Choroid plexus epithelial cell (primary cell): ENCODE data around the gene ZMIZ1.

Experiments used
- DNase-seq: peaks from one replicate; pipeline ENCODE4 v3.0.0-alpha.2; 2010; ENCODE audit warnings: low read depth
- H3K4me3 ChIP-seq: 2 replicates; pipeline ENCODE4 v1.5.1; 2011; ENCODE audit warnings: low read depth, mild to moderate bottlenecking, control low read depth, low read length, moderate library complexity
- TF ChIP-seq, protein P1 (sequence below): conservative IDR thresholded peaks from 2 replicates; pipeline ENCODE4 v1.5.1; 2011; ENCODE audit warnings: low read depth, mild to moderate bottlenecking, control low read depth, inconsistent platforms, low read length, moderate library complexity

ZMIZ1 gene, protein sequence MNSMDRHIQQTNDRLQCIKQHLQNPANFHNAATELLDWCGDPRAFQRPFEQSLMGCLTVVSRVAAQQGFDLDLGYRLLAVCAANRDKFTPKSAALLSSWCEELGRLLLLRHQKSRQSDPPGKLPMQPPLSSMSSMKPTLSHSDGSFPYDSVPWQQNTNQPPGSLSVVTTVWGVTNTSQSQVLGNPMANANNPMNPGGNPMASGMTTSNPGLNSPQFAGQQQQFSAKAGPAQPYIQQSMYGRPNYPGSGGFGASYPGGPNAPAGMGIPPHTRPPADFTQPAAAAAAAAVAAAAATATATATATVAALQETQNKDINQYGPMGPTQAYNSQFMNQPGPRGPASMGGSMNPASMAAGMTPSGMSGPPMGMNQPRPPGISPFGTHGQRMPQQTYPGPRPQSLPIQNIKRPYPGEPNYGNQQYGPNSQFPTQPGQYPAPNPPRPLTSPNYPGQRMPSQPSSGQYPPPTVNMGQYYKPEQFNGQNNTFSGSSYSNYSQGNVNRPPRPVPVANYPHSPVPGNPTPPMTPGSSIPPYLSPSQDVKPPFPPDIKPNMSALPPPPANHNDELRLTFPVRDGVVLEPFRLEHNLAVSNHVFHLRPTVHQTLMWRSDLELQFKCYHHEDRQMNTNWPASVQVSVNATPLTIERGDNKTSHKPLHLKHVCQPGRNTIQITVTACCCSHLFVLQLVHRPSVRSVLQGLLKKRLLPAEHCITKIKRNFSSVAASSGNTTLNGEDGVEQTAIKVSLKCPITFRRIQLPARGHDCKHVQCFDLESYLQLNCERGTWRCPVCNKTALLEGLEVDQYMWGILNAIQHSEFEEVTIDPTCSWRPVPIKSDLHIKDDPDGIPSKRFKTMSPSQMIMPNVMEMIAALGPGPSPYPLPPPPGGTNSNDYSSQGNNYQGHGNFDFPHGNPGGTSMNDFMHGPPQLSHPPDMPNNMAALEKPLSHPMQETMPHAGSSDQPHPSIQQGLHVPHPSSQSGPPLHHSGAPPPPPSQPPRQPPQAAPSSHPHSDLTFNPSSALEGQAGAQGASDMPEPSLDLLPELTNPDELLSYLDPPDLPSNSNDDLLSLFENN

DNA sequence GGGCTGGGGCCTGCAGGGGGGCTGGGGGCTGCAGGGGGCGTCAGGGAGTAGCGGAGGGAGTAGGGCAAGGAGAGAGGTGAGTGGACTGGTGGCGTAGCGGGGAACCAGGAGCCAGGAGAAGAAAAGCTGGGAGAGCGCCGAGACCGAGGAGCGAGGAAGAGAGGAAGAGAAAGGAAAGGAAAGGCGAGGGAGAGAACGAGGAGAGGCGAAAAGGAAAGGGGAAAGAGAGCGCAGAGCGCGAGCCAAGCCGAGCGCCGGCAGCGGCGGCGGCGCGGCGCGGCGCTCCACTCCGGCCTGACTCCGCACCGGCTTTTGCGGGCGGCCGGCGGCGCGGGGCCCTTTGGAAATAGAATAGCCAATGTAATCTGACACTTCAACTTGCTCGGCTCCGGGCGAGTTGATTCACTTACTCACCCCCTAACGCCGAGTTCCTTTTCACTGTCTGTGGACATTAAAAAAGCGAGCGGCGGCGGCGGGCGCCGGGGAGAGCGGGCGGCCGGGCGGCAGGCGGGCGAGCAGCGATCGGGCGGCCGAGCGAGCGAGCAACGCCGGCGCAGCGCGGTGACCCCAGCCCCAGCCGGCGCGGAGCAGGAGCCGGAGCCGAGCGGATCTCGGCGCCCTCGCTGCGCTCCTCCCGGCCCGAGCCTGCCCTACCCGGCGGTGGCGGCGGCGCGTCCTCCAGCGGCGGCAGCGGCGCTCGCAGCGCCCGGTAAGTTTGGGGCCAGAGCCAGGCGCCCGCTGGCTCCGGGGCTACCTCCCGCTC is at the start of gene ZMIZ1:
Gene ZMIZ1, plus strand, starts transcription at position 405 of the 763 bp plus-strand sequence. CDS start 132,667 bp downstream, outside the sequence.
- TF ChIP-seq, protein P1, sequence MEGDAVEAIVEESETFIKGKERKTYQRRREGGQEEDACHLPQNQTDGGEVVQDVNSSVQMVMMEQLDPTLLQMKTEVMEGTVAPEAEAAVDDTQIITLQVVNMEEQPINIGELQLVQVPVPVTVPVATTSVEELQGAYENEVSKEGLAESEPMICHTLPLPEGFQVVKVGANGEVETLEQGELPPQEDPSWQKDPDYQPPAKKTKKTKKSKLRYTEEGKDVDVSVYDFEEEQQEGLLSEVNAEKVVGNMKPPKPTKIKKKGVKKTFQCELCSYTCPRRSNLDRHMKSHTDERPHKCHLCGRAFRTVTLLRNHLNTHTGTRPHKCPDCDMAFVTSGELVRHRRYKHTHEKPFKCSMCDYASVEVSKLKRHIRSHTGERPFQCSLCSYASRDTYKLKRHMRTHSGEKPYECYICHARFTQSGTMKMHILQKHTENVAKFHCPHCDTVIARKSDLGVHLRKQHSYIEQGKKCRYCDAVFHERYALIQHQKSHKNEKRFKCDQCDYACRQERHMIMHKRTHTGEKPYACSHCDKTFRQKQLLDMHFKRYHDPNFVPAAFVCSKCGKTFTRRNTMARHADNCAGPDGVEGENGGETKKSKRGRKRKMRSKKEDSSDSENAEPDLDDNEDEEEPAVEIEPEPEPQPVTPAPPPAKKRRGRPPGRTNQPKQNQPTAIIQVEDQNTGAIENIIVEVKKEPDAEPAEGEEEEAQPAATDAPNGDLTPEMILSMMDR: peak; percentile 16
- DNase-seq: peak; percentile 94
- peak within 1 kb of the TSS; percentile 91 for H3K4me3 ChIP-seq

DNA sequence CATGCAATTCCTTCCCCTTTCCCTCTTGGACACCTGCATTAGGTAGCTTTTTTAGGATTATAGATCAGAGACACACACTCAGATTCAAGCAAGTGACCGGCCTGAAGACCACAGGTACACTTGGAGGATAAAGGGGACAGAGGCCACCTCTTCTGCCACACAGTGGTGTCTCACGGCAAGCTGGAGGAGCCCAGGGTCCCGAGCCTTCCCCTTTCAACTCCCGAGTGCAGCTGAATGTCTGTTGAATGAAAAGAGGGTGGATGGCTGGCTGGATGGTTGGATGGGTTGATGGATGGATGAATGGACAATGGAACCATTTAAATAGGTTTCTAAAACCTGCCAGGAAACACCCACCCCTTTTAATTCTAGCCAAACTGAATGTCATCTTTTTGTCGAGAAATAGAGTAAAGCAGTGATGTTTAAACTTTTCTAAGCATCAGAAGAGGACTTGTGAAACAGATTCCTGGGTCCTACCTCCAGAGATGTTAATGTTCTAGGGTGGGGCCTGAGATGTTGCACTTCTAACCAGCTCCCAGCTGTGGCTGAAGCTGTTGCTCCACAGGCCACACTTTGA is 49.2 kb upstream of the ZMIZ1 start:
- DNase-seq: peak; percentile 67
- TF ChIP-seq, protein P1: no peak
- no peak overlapping the region for H3K4me3 ChIP-seq

DNA sequence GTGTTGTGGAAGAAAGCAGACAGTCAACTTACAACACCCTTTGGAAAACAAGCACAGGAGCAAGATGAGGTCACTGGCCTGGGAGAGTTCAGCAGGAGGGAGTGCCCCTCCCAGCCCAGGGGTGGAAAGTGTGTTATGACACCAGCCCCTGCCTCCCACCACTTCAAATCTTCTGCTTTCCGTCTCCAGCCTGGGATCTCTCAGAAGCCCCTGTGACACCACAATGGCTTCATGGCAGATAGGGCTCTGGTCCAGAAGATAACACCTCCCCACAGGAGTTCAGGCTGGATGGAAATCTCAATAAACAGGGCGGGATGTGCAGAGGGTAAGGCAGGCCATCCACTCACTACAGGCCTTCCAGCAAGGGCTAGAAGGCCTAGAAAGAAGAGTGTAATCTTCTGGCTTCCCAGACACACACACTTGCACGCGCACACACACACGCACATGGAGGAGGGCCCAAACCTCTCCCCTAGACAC is 48.7 kb upstream of the ZMIZ1 start:
- no peak for DNase-seq
- H3K4me3 ChIP-seq: no peak overlapping the region
- TF ChIP-seq, protein P1: no peak

DNA sequence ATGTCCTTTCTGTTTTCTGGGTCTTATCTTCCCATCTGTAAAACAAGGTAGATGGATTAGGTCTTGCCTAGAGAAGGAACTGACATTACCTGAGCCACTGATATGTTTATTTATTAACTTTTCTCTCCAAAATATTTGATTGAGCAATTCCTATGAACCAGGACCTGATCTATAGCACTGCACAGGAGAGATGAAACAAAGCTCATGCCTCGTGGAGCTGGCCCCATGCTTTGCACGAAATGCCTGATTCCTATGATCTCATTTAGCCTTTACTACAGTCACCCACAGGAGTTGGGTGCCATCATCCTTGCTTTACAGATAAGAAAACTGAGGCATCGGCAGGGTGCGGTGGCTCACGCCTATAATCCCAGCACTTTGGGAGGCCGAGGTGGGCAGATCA is 48.2 kb upstream of the ZMIZ1 start:
- H3K4me3 ChIP-seq: no peak overlapping the region
- DNase-seq: no peak
- TF ChIP-seq, protein P1: no peak

DNA sequence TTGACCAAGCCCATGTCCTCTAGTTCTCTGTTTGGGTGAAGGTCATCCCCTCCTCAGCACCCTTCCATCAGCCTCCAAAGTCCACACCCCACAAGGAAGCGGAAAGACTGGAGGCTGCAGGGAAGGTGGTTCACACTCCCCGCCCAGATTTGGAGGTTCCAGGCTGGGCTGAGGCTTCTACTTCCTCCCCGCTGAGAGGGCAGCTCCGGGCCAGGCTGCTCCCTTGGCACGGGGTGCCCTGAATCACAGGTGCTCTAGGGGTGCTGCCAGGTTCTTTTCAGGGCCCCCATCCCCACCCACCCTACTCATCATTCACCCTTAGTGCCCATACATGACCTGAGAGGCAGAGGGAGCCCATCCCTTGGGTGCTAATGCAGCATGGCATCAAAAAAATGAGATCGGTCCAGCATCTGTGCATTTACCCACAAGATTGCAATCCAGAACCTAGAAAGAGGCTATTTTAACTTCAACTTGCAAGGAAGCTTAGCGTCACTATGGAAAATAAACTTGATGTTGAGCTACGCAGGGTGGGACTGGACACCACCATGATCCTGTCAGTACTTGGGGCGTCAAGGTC is 47.3 kb upstream of the ZMIZ1 start:
- no peak overlapping the region for H3K4me3 ChIP-seq
- no peak for DNase-seq
- TF ChIP-seq, protein P1: no peak
